Trophoblast cell (in vitro differentiated cells and primary cell): ENCODE data around the gene P2RY12.

Experiments used
- DNase-seq, 2 donors: peaks; one replicate each; pipeline ENCODE4 v3.0.0-alpha.2; 2016
- H2AFZ ChIP-seq: 2 replicates; pipeline ENCODE4 v1.6.1; 2013; ENCODE audit warnings: low read length, moderate library complexity, mild to moderate bottlenecking; ENCODE audit not compliant: insufficient read depth, poor library complexity
- H2AK5ac ChIP-seq: 2 replicates; pipeline ENCODE4 v1.6.1; 2013; ENCODE audit warnings: mild to moderate bottlenecking, low read length
- H2BK120ac ChIP-seq: 2 replicates; pipeline ENCODE4 v1.6.1; 2013; ENCODE audit warnings: low read length, mild to moderate bottlenecking, moderate library complexity; ENCODE audit not compliant: insufficient read depth, poor library complexity
- H2BK12ac ChIP-seq: 2 replicates; pipeline ENCODE4 v1.6.1; 2013; ENCODE audit warnings: mild to moderate bottlenecking, low read length, moderate library complexity
- H2BK5ac ChIP-seq: 2 replicates; pipeline ENCODE4 v1.6.1; 2013; ENCODE audit warnings: low read length, low read depth, moderate library complexity, mild to moderate bottlenecking; ENCODE audit not compliant: poor library complexity
- H3K14ac ChIP-seq: 2 replicates; pipeline ENCODE4 v1.6.1; 2013; ENCODE audit warnings: mild to moderate bottlenecking, low read length
- H3K18ac ChIP-seq: 2 replicates; pipeline ENCODE4 v1.6.1; 2013; ENCODE audit warnings: mild to moderate bottlenecking, low read length
- H3K23ac ChIP-seq: 2 replicates; pipeline ENCODE4 v1.6.1; 2013; ENCODE audit warnings: low read length
- H3K27ac ChIP-seq: 2 replicates; pipeline ENCODE4 v1.5.1; 2013; ENCODE audit warnings: low read depth, mild to moderate bottlenecking, inconsistent platforms, low read length, moderate library complexity
- H3K27me3 ChIP-seq: 2 replicates; pipeline ENCODE4 v1.6.1; 2013; ENCODE audit warnings: inconsistent platforms, mild to moderate bottlenecking, low read length, moderate library complexity; ENCODE audit not compliant: insufficient read depth
- H3K36me3 ChIP-seq, 2 experiments: 1 replicate in 1 of 2; 2 replicates in 1 of 2; pipeline ENCODE4 v1.6.1; 2013; ENCODE audit warnings: low read length in 2 of 2, mild to moderate bottlenecking in 2 of 2, moderate library complexity in 1 of 2; ENCODE audit not compliant: insufficient read depth in 2 of 2, control insufficient read depth in 1 of 2
- H3K4ac ChIP-seq: 2 replicates; pipeline ENCODE4 v1.6.1; 2013; ENCODE audit warnings: low read depth, mild to moderate bottlenecking, low read length, moderate library complexity
- H3K4me1 ChIP-seq, 2 experiments: 1 replicate in 1 of 2; 2 replicates in 1 of 2; pipeline ENCODE4 v1.6.1; 2013; ENCODE audit warnings: low read length in 2 of 2, mild to moderate bottlenecking in 2 of 2, moderate library complexity in 1 of 2; ENCODE audit not compliant: insufficient read depth in 2 of 2, control insufficient read depth in 1 of 2
- H3K4me2 ChIP-seq: 2 replicates; pipeline ENCODE4 v1.6.1; 2013; ENCODE audit warnings: inconsistent platforms, mild to moderate bottlenecking, low read length, moderate library complexity
- H3K4me3 ChIP-seq: 2 replicates; pipeline ENCODE4 v1.5.1; 2013; ENCODE audit warnings: mild to moderate bottlenecking, low read depth, low read length, inconsistent platforms
- H3K79me1 ChIP-seq: one replicate; pipeline ENCODE4 v1.6.1; 2013; ENCODE audit warnings: low read length
- H3K79me2 ChIP-seq: 2 replicates; pipeline ENCODE4 v1.6.1; 2013; ENCODE audit warnings: low read length, mild to moderate bottlenecking; ENCODE audit not compliant: control insufficient read depth, insufficient read depth, poor library complexity
- H3K9ac ChIP-seq: 2 replicates; pipeline ENCODE4 v1.6.1; 2013; ENCODE audit warnings: mild to moderate bottlenecking, low read length
- H3K9me3 ChIP-seq: 2 replicates; pipeline ENCODE4 v1.6.1; 2013; ENCODE audit warnings: low read depth, mild to moderate bottlenecking, control low read depth, inconsistent platforms, low read length; ENCODE audit not compliant: insufficient read depth
- H4K12ac ChIP-seq: 2 replicates; pipeline ENCODE4 v1.6.1; 2013; ENCODE audit warnings: low read depth, mild to moderate bottlenecking, low read length, moderate library complexity
- H4K8ac ChIP-seq: 2 replicates; pipeline ENCODE4 v1.6.1; 2013; ENCODE audit warnings: low read depth, mild to moderate bottlenecking, low read length, moderate library complexity
- H4K91ac ChIP-seq: one replicate; pipeline ENCODE4 v1.6.1; 2013; ENCODE audit warnings: low read depth, mild to moderate bottlenecking, low read length, moderate library complexity
- WGBS: extraction: QIAGEN DNeasy Blood & Tissue Kit; methylation state at CpG from one replicate; pipeline ENCODE4 v1.1.7; 2013; ENCODE audit warnings: missing lambda C conversion rate; ENCODE audit not compliant: insufficient read length, insufficient coverage; ENCODE audit errors: extremely low coverage; 5-methylcytosine and 5-hydroxymethylcytosine counted together

Gene P2RY12

GRCh38 chr3:151351648-151352047, 32.9 kb downstream of the P2RY12 start:
- no CpG with 5 or more reads among the region's 4 CpGs for WGBS
- Histone ChIP-seq H3K36me3 (peaks cover 0 to 6% of the 10 kb centered on the region in 2 experiments), H3K23ac (no peak overlapping the region), H3K9me3 (no peaks in the 10 kb centered on the region), H3K79me2 (no peaks in the 10 kb centered on the region), H2AK5ac (no peak overlapping the region), H3K4me3 (no peak overlapping the region), H4K91ac (no peak overlapping the region), H4K8ac (no peak overlapping the region), H3K27ac (no peak overlapping the region), H2BK5ac (no peak overlapping the region), H2BK12ac (no peak overlapping the region), H3K79me1 (no peaks in the 10 kb centered on the region), H2AFZ (no peak overlapping the region), H2BK120ac (no peak overlapping the region), H3K14ac (no peak overlapping the region), H3K4me1 (no peaks in the 10 kb centered on the region), H3K4me2 (no peak overlapping the region), H4K12ac (no peak overlapping the region), H3K4ac (no peak overlapping the region), H3K9ac (no peak overlapping the region), H3K18ac (no peak overlapping the region), H3K27me3 (no peaks in the 10 kb centered on the region)
- no peak for DNase-seq

- Histone ChIP-seq H3K9me3 (no peaks in the 10 kb centered on the region), H3K4me2 (no peak overlapping the region), H3K18ac (no peak overlapping the region), H2BK12ac (no peak overlapping the region), H3K36me3 (peaks cover 0 to 6% of the 10 kb centered on the region in 2 experiments), H2BK5ac (no peak overlapping the region), H3K4me3 (no peak overlapping the region), H4K12ac (no peak overlapping the region), H2BK120ac (no peak overlapping the region), H3K14ac (no peak overlapping the region), H3K79me1 (no peaks in the 10 kb centered on the region), H3K9ac (no peak overlapping the region), H2AFZ (no peak overlapping the region), H3K23ac (no peak overlapping the region), H2AK5ac (no peak overlapping the region), H3K4me1 (no peaks in the 10 kb centered on the region), H3K79me2 (no peaks in the 10 kb centered on the region), H3K27me3 (no peaks in the 10 kb centered on the region), H3K4ac (no peak overlapping the region), H3K27ac (no peak overlapping the region), H4K91ac (no peak overlapping the region), H4K8ac (no peak overlapping the region)
- DNase-seq, result no peak
- WGBS, result no CpG with 5 or more reads among the region's 1 CpG
Observed at GRCh38 chr3:151351219-151351618, 33.3 kb downstream of the P2RY12 start.

GRCh38 chr3:151350656-151351055, 33.9 kb downstream of the P2RY12 start:
- WGBS, result no CpG with 5 or more reads among the region's 1 CpG
- Histone ChIP-seq H3K79me1 (no peaks in the 10 kb centered on the region), H3K79me2 (no peaks in the 10 kb centered on the region)

GRCh38 chr3:151347432-151347831, 37.1 kb downstream of the P2RY12 start:
- Histone ChIP-seq H3K27me3 (no peaks in the 10 kb centered on the region), H3K4me3 (no peak overlapping the region), H2BK5ac (no peak overlapping the region), H3K27ac (no peak overlapping the region), H3K36me3 (peaks cover 0 to 1% of the 10 kb centered on the region in 2 experiments), H2AK5ac (no peak overlapping the region), H3K79me1 (no peaks in the 10 kb centered on the region), H3K9ac (no peak overlapping the region), H2BK12ac (no peak overlapping the region), H3K18ac (no peak overlapping the region), H3K23ac (no peak overlapping the region), H3K79me2 (no peaks in the 10 kb centered on the region), H3K4me1 (no peaks in the 10 kb centered on the region), H2BK120ac (no peak overlapping the region), H3K14ac (no peak overlapping the region), H3K4me2 (no peak overlapping the region), H4K12ac (no peak overlapping the region), H3K4ac (no peak overlapping the region), H3K9me3 (no peaks in the 10 kb centered on the region), H4K91ac (no peak overlapping the region), H2AFZ (no peak overlapping the region), H4K8ac (no peak overlapping the region)
- DNase-seq, result no peak
- WGBS, result no CpG with 5 or more reads among the region's 6 CpGs

More at GRCh38 chr3:151350656-151351055, 33.9 kb downstream of the P2RY12 start:
- H2AFZ ChIP-seq, result no peak overlapping the region
- no peak overlapping the region for H3K18ac ChIP-seq
- H3K9ac ChIP-seq, result no peak overlapping the region
- DNase-seq, result peak in 1 of 2 donors; percentile 9
- H4K8ac ChIP-seq, result no peak overlapping the region
- H4K91ac ChIP-seq, result no peak overlapping the region
- H3K4me1 ChIP-seq, result no peaks in the 10 kb centered on the region
- H3K36me3 ChIP-seq, result peaks cover 0 to 1% of the 10 kb centered on the region in 2 experiments
- no peak overlapping the region for H2BK5ac ChIP-seq
- no peak overlapping the region for H2AK5ac ChIP-seq
- no peaks in the 10 kb centered on the region for H3K27me3 ChIP-seq
- H2BK120ac ChIP-seq, result no peak overlapping the region
- no peaks in the 10 kb centered on the region for H3K9me3 ChIP-seq
- H3K4me2 ChIP-seq, result no peak overlapping the region
- H3K14ac ChIP-seq, result no peak overlapping the region
- H3K4ac ChIP-seq, result no peak overlapping the region
- H3K23ac ChIP-seq, result no peak overlapping the region
- no peak overlapping the region for H4K12ac ChIP-seq
- no peak overlapping the region for H2BK12ac ChIP-seq
- no peak overlapping the region for H3K4me3 ChIP-seq
- no peak overlapping the region for H3K27ac ChIP-seq
